GM12872 (cell line): ENCODE data around the gene ALK.

Experiments used
- CTCF ChIP-seq: IDR thresholded peaks from 3 replicates; pipeline ENCODE4 v1.5.1; 2011; ENCODE audit warnings: low read depth, mild to moderate bottlenecking, low read length, moderate library complexity; ENCODE audit not compliant: insufficient read depth

The ALK gene

GRCh38 chr2:29522951-29523669 lies 398.3 kb downstream of the ALK start:
- no peak for TF ChIP-seq CTCF

DNA sequence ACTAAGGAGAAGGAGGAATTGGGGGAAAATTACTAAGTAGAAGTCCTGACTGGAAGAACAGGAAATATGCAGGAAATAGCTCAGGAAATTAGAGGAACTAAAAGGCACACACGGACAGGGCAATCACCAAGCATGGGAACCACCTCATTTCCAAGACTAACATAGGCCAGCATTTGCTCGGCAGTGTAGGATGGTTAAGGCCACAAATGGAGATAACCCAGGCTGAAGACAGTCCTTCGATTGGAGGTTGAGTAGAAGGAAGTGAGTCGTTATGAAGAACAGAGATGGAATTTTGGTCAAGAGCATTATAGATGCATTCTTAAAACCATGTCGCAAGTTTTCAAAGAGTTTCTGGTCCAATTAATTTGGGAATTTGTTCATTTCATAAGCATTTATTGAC lies 401.4 kb downstream of the ALK start:
- no peak for TF ChIP-seq CTCF

- TF ChIP-seq CTCF: no peak
Measured at GRCh38 chr2:29519338-29519925, 402.0 kb downstream of the ALK start.

DNA sequence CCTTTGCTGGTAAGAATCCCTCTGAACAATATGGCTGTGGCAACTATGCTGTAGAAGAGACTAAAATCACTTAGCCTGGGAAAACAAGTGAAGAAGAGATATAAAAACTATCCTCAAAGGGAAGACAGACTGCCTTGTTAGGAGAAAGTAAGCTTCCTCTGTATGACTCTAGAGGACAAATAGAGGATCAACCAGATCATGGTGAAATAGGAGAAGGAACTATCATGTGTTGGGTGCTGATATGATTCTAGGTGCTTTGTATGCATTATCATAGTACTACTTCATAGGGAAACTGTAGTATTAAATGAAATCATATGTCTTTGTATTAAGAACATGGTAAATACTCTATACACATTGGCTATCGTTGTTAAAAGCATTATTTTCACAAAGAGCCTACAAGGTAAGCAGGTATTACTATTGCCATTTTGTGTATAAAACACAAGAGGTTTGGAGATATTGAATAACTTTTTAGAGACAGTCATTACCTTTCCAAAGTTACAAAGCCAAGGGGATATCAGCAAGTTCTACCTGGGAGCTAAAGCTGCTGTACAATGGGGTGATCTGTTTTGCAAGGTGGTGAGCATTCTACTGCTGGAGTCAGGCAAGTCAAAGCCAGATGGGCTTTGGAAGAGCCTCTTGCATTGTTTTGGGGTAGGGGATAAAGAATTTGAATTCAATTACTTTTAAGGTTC lies 402.6 kb downstream of the ALK start:
- TF ChIP-seq CTCF: no peak

DNA sequence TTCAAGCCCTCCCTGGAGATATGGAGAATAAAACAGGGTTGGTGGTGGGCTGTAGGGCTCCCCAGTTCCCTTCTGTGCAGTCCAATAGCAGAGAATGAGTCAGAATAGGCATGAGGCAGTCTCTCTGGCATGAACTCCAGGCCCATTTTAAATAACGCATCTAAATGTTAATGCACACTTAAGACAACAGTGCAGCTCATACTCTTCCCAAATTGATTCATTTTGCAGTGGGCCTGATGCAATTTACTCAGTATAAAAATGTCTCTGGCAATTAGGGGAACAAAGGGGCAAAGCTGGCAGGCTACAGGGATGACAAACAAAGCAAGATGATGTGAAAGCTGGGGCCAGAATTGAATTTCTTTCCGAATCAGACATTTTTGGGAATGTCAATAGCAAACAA lies 403.4 kb downstream of the ALK start:
- no peak for TF ChIP-seq CTCF

DNA sequence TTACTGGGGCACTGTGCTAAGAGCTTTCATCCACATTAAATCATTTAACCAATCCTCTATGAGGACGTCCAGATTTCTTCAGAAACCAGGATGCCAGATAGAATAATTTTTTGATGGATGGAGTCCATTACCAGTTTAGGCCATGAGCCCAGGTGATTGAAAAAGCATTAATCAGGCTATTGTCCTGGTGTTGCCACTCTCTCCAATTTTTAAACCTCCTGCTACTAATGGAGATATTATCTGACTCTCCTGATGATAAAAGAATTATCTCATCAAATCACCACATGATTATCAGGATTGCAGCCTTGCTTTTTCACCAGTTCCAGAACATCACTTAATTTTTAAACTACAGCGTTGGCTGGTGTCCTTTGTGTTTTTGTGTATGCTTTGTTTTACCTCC lies 404.0 kb downstream of the ALK start:
- no peak for TF ChIP-seq CTCF

GRCh38 chr2:29516767-29517166 lies 404.6 kb downstream of the ALK start:
- TF ChIP-seq CTCF: no peak
